ENCODE measurements around the gene UBALD2. TPM values are rescaled to one million over a fixed set of nuclear protein-coding genes. Genes with fewer than 3 reads are reported as not detected.

The UBALD2 gene
- total and polyA plus RNA-seq, 2 of the 13 experiments (the other 11 are each of a cell fraction or from before 2014, with no cell fraction given), result 3.3 to 89.7 TPM

DNA sequence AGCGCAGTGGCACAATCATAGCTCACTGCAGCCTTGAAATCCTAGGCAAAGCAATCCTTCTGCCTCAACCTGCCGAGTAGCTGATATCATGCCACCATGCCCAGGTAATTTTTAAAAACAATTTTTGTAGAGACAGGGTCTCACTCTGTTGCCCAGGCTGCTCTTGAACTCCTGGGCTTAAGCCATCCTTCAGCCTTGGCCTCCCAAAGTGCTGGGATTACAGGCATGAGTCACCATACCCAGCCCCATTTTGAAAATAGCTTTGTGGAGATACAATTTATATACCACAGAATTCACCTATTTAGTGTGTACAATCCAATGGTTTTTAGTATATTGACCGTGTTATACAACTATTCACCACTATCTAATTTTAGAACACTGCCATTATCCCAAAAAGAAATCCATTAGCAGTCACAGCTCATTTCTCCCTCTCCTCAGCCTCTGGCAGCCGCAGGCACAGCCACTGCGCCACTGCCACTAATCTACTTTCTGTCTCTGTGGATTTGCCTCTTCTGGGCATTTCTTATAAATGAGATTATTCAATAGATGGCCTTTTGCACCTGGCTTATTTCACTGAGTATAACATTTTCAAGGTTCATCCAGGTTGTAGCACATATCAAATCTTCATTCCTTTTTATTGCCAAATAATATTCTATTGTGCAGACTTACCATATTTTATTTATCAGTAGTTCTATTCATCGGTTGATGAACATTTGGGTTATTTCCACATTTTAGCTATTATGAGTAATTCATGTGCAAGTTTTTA, 31.4 kb upstream of the UBALD2 start:
- H3K4me3 ChIP-seq (replicated peaks in 1 of 3; ENCODE audit: insufficient read depth in 1 of 3, low read depth in 2 of 3, low read length in 3 of 3), result no peak overlapping the region
- no peaks in the 10 kb centered on the region for H4K20me1 ChIP-seq (ENCODE audit: insufficient read depth, low read length)
- no TSS peak for BruUV-seq (replicated peaks)
- intact Hi-C loops (cut with micrococcal nuclease; ENCODE audit: unreplicated experiment), result no loop called here
- no peak for TF ChIP-seq ZNF567 (CRISPR knock-in tag; IDR thresholded peaks at IDR 0.05; ENCODE audit: borderline replicate concordance)
- TF ChIP-seq, protein P1, sequence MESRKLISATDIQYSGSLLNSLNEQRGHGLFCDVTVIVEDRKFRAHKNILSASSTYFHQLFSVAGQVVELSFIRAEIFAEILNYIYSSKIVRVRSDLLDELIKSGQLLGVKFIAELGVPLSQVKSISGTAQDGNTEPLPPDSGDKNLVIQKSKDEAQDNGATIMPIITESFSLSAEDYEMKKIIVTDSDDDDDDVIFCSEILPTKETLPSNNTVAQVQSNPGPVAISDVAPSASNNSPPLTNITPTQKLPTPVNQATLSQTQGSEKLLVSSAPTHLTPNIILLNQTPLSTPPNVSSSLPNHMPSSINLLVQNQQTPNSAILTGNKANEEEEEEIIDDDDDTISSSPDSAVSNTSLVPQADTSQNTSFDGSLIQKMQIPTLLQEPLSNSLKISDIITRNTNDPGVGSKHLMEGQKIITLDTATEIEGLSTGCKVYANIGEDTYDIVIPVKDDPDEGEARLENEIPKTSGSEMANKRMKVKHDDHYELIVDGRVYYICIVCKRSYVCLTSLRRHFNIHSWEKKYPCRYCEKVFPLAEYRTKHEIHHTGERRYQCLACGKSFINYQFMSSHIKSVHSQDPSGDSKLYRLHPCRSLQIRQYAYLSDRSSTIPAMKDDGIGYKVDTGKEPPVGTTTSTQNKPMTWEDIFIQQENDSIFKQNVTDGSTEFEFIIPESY (CRISPR knock-in tag; IDR thresholded peaks at IDR 0.05), result no peak
- DNase-seq (ENCODE audit: low spot score) (no peak), FAIRE-seq (no peak), ATAC-seq (no peak)
- no peaks in the 10 kb centered on the region for H3K9me3 ChIP-seq (ENCODE audit: low read length)
- H3K4me1 ChIP-seq (ENCODE audit: insufficient read depth, low read length), result peaks cover 15% of the 10 kb centered on the region
- H3K79me2 ChIP-seq (ENCODE audit: insufficient read depth, low read length), result no peaks in the 10 kb centered on the region
- no peak overlapping the region for H3K27ac ChIP-seq (ENCODE audit: extremely low read length, insufficient read depth, low read length)
- ChIA-PET POLR2A (interaction anchor here (0.6 kb wide), 1 partner anchor 34 kb away, joined by 3 read pairs; no protein-coding TSS in a partner anchor), CTCF (ENCODE audit: low intra/inter-chr PET ratio, low total read pairs) (no interaction called here)
- H3K4me2 ChIP-seq (ENCODE audit: low read depth, low read length), result no peak overlapping the region
- WGBS (ENCODE audit: low lambda C conversion rate), result 88% methylated on average over 6 of the region's 6 CpGs
- no peak overlapping the region for H2AFZ ChIP-seq (ENCODE audit: low read length)
- in situ Hi-C loops (cut with HindIII; ENCODE audit: extremely low pct_ligation_motif_present, low pct_unique_long_range_greater_than_20kb), result no loop called here
- H3K36me3 ChIP-seq (replicated peaks in 1 of 2; ENCODE audit: control insufficient read depth in 1 of 2, insufficient read depth in 2 of 2, low read length in 2 of 2), result no peaks in the 10 kb centered on the region
- H3K9ac ChIP-seq (ENCODE audit: insufficient read depth, low read depth, low read length), result no peak overlapping the region
- peaks cover 2 to 3% of the 10 kb centered on the region in 2 experiments; a peak in 2 of 5 replicates for H3K27me3 ChIP-seq (ENCODE audit: control insufficient read depth in 1 of 2, insufficient read depth in 2 of 2, low read length in 2 of 2)

DNA sequence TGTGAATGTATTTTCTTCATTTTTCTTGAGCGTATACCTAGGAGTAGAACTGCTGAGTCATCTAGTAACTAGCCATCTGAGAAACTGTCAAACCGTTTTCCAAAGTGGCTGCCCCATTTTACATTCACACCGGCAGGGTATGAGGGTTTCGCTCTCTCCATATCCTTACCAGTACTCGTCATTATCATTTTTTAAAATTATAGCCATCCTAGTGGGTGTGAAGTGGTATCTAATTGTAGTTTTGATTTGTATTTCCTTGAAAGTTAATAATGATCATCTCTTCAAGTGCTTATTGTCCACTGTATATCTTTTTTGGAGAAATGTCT, 30.8 kb upstream of the UBALD2 start:
- no peak overlapping the region for H3K4me2 ChIP-seq (ENCODE audit: low read depth, low read length)
- 71% methylated on average over 5 of the region's 5 CpGs for WGBS (ENCODE audit: low lambda C conversion rate)
- no peaks in the 10 kb centered on the region for H3K9me3 ChIP-seq (ENCODE audit: low read length)
- in situ Hi-C loops (cut with HindIII; ENCODE audit: extremely low pct_ligation_motif_present, low pct_unique_long_range_greater_than_20kb), result no loop called here
- no peaks in the 10 kb centered on the region for H4K20me1 ChIP-seq (ENCODE audit: insufficient read depth, low read length)
- peaks cover 4 to 7% of the 10 kb centered on the region in 2 experiments; a peak in 4 of 5 replicates for H3K27me3 ChIP-seq (ENCODE audit: control insufficient read depth in 1 of 2, insufficient read depth in 2 of 2, low read length in 2 of 2)
- ChIA-PET POLR2A (no interaction called here), CTCF (ENCODE audit: low intra/inter-chr PET ratio, low total read pairs) (no interaction called here)
- BruUV-seq (replicated peaks), result no TSS peak
- no peaks in the 10 kb centered on the region for H3K36me3 ChIP-seq (replicated peaks in 1 of 2; ENCODE audit: control insufficient read depth in 1 of 2, insufficient read depth in 2 of 2, low read length in 2 of 2)
- H3K27ac ChIP-seq (ENCODE audit: extremely low read length, insufficient read depth, low read length), result no peak overlapping the region
- no peak overlapping the region for H3K9ac ChIP-seq (ENCODE audit: insufficient read depth, low read depth, low read length)
- H2AFZ ChIP-seq (ENCODE audit: low read length), result no peak overlapping the region
- ATAC-seq, result no peak
- H3K79me2 ChIP-seq (ENCODE audit: insufficient read depth, low read length), result no peaks in the 10 kb centered on the region
- intact Hi-C loops (cut with micrococcal nuclease; ENCODE audit: unreplicated experiment), result no loop called here
- H3K4me1 ChIP-seq (ENCODE audit: insufficient read depth, low read length), result peaks cover 21% of the 10 kb centered on the region
- no peak overlapping the region for H3K4me3 ChIP-seq (replicated peaks in 1 of 3; ENCODE audit: insufficient read depth in 1 of 3, low read depth in 2 of 3, low read length in 3 of 3)
- no peak for DNase-seq (ENCODE audit: low spot score)
- FAIRE-seq, result no peak
- TF ChIP-seq MXD4 (CRISPR knock-in tag; IDR thresholded peaks at IDR 0.05) (no peak), HMG20B (CRISPR knock-in tag; conservative IDR thresholded peaks at IDR 0.05) (no peak), MAFK (conservative IDR thresholded peaks at IDR 0.05 in 1 of 2, IDR thresholded peaks at IDR 0.05 in 1 of 2; ENCODE audit: low read length in 2 of 2) (peak; percentile 94 to 96), ZNF343 (CRISPR knock-in tag; IDR thresholded peaks at IDR 0.05) (no peak), ZZZ3 (CRISPR knock-in tag; IDR thresholded peaks at IDR 0.05; ENCODE audit: borderline replicate concordance) (no peak), NFE2L2 (IDR thresholded peaks at IDR 0.05; ENCODE audit: low read length) (peak; percentile 95), ZSCAN30 (CRISPR knock-in tag; IDR thresholded peaks at IDR 0.05) (no peak), ATM (IDR thresholded peaks at IDR 0.05; ENCODE audit: borderline replicate concordance) (no peak), MAFF (IDR thresholded peaks at IDR 0.05; ENCODE audit: low read depth, low read length) (peak; percentile 92), SUZ12 (IDR thresholded peaks at IDR 0.05; ENCODE audit: low read depth, low read length) (no peak), KAT7 (CRISPR knock-in tag; IDR thresholded peaks at IDR 0.05; ENCODE audit: borderline replicate concordance) (no peak)
- TF ChIP-seq, protein P2, sequence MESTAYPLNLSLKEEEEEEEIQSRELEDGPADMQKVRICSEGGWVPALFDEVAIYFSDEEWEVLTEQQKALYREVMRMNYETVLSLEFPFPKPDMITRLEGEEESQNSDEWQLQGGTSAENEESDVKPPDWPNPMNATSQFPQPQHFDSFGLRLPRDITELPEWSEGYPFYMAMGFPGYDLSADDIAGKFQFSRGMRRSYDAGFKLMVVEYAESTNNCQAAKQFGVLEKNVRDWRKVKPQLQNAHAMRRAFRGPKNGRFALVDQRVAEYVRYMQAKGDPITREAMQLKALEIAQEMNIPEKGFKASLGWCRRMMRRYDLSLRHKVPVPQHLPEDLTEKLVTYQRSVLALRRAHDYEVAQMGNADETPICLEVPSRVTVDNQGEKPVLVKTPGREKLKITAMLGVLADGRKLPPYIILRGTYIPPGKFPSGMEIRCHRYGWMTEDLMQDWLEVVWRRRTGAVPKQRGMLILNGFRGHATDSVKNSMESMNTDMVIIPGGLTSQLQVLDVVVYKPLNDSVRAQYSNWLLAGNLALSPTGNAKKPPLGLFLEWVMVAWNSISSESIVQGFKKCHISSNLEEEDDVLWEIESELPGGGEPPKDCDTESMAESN (CRISPR knock-in tag; conservative IDR thresholded peaks at IDR 0.05), result no peak
- TF ChIP-seq, protein P3, sequence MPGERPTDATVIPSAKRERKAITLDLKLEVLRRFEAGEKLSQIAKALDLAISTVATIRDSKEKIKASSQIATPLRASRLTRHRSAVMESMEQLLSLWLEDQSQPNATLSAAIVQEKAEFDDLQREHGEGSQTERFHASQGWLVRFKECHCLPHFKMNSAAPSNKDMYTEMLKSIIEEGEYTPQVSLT (CRISPR knock-in tag; IDR thresholded peaks at IDR 0.05; ENCODE audit: borderline replicate concordance, low read depth), result no peak

All from HepG2 (cell line).